ENCODE measurements around the gene HDGFL2.

The HDGFL2 gene

DNA sequence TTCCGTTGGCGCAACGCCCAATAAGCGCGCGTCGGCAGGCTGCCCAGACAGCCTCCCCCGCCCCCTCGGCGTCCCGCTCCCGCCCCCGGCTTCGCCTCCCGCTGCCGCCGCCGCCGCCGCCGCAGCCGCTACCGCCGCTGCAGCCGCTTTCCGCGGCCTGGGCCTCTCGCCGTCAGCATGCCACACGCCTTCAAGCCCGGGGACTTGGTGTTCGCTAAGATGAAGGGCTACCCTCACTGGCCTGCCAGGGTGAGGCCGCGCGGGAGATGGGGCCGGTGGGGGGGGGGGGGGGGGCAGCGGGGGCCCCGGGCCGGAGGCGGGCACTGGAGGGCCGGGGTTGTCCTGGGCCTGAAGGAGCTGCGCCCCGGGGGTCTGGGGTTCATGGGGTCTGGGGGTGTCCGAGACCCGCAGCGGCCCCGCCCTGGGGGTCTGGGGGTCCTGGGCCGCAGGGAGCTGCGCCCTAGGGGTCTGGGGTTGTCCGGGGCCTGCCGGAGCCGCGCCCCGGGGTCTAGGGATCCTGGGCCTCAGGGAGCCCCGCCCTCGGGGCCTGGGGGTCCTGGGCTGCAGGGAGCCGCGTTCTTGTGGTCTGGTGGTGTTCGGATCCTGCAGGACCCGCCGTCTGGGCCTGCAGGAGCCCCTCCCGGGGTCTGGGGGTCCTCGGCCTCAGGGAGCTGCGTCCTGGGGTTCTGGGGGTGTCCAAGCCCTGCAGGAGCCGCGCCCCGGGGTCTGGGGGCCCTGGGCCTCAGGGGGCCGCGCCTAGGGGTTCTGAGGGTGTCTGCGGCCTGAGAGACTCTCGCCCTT is at the start of gene HDGFL2:
TSS of gene HDGFL2 (plus strand) at position 124 of the 801 bp plus-strand sequence. CDS start at position 178, 54 bp downstream.
- in situ Hi-C loops (cut with HindIII; ENCODE audit: low sequenced_read_pairs) = no loop called here

DNA sequence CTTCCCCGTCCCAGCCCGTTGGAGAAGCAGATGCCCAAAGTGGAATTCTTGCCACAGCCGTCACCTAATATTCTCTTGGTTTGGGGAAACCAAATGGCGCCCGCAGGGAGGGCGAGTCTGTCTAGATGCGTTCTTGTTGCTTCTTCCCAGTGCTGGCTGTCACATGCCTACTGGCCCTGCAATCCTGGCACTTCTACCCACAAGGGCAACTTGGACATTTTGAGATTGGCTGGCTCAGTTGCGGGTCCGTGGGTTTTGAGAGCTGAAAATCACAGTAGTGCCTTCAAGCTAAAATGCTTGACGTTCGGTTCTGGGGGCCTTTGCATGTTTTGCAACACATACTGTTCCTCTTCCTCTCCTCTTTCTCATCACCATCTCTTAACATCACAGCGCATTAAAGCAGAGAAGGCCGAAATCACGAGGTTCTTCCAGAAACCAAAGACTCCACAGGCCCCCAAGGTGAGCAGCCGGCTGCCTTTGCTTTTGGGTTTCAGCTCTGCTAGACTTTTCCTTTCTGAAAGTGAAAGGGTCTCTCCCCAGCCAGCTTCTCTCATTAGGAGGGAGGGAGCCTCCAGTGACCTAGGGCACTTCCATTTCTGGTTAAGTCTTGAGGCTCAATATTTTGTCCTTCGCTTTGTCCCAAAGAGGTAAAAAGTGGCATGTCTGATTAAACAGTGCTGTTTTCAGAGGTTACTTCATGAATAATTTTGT is 48.5 kb upstream of the HDGFL2 start:
- in situ Hi-C loops (cut with HindIII; ENCODE audit: low sequenced_read_pairs) = no loop called here

DNA sequence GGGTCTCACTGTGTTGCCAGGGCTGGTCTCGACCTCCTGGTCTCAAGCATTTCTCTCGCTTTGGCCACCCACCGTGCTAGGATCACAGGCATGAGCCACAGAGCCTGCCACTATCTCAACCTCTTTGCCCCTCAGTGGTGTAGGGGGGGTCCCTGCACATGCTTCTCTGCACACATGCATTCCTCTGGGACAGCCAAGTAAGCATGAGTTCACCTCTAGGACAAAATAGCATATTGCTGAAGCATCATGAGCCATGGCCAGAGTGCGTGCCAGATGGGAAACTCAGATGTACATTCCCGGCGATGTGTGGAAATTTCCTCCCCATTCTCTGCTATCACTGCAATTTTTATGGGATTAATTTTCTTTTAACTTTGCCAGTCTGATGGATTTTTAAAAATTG is 46.6 kb upstream of the HDGFL2 start:
- in situ Hi-C loops (cut with HindIII; ENCODE audit: low sequenced_read_pairs) = no loop called here

DNA sequence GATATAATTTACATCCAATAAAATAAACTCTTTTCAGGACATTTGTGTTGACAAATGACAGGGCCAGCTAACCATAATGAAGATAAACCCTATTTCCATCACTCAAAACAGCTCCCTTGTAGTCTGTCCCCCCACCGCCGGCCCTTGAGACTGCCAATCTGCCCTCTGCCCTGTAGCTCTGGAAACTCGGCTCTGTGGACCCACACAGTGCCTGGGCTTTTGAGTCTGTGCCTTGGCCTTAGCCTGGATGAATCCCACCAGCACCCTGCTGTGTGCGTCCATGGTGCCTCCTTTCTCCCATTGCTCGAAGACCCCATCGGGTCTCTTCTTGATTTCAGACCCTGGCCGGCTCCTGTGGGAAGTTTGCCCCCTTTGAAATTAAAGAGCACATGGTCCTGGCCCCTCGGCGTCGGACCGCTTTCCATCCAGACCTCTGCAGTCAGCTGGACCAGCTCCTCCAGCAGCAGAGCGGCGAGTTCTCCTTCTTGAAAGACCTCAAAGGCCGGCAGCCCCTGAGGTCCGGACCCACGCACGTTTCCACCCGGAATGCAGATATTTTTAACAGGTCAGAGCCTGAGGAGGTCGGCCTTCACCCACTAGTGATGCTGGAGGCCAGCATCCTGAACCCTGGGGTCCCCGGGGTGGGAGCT is 43.6 kb upstream of the HDGFL2 start:
- in situ Hi-C loops (cut with HindIII; ENCODE audit: low sequenced_read_pairs) = no loop called here

DNA sequence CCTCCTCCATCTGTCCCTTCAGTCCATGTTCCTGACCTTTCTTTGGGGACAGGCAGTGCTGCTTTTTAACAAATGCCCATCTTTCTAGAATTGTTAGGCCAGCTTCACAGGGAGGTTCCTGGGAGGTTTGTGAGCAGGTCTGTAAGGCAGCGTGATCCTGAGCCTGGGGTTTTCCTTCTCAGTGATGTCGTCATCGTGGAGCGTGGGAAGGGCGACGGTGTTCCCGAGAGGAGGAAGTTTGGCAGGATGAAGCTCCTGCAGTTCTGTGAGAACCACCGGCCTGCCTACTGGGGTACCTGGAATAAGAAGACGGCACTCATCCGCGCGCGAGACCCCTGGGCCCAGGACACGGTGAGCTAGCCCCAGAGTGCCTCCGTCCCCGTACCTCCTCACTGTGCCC is 42.8 kb upstream of the HDGFL2 start:
- in situ Hi-C loops (cut with HindIII; ENCODE audit: low sequenced_read_pairs) = no loop called here

DNA sequence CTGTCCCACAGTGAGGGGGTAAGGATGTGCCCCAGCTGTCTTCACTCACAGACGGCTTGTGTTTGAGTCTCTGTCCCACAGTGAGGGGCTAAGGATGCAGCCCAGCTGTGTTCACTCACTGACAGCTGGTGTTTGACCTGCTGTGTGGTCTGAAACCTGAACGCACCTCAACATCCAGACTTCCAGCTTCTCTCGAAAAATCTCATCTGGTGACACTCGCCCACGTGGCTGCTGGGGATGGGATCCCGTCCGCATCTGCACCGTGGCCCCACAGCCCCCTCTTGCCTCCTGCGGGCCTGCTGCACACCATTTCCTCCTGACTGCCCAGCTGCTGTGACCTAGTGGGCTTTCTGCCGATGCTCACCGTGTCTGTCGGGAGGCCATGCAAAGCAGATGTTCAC is 42.3 kb upstream of the HDGFL2 start:
- in situ Hi-C loops (cut with HindIII; ENCODE audit: low sequenced_read_pairs) = no loop called here

DNA sequence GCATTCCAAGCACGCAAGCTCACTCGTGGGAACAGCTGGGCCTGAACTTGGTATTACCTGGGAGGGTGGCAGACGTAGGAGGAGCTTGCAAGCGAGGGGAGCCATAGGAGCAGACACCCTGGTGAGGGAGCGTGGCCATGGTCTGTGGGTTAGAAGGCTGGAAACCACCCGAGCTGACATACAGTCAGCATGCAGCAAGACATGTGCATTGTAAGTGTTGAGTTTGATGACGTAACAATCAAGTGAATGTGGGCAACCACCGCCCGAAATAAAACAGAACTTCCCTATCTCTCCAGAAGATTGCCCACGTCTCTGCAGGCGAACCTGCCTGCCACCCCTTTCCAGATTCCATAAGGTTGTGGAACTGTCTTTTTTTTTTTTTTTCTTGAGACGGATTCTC is 41.3 kb upstream of the HDGFL2 start:
- in situ Hi-C loops (cut with HindIII; ENCODE audit: low sequenced_read_pairs) = no loop called here

DNA sequence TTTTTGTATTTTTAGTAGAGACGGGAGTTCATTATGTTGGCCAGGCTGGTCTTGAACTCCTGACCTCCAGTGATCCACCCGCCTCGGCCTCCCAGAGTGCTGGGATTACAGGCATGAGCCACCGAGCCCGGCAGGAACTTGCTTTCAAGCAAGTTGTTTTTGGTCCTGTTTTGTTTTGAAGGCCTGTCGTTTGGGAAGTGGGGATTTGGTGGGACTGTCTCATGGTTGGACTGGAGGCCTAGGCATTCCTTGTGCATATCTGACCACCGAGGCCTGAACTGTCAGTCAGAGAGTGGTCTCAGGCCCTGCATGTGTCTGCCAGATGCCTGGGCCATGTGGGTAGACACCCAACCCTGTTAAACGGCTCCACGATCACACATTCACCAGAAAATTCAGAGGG is 40.8 kb upstream of the HDGFL2 start:
- in situ Hi-C loops (cut with HindIII; ENCODE audit: low sequenced_read_pairs) = no loop called here

DNA sequence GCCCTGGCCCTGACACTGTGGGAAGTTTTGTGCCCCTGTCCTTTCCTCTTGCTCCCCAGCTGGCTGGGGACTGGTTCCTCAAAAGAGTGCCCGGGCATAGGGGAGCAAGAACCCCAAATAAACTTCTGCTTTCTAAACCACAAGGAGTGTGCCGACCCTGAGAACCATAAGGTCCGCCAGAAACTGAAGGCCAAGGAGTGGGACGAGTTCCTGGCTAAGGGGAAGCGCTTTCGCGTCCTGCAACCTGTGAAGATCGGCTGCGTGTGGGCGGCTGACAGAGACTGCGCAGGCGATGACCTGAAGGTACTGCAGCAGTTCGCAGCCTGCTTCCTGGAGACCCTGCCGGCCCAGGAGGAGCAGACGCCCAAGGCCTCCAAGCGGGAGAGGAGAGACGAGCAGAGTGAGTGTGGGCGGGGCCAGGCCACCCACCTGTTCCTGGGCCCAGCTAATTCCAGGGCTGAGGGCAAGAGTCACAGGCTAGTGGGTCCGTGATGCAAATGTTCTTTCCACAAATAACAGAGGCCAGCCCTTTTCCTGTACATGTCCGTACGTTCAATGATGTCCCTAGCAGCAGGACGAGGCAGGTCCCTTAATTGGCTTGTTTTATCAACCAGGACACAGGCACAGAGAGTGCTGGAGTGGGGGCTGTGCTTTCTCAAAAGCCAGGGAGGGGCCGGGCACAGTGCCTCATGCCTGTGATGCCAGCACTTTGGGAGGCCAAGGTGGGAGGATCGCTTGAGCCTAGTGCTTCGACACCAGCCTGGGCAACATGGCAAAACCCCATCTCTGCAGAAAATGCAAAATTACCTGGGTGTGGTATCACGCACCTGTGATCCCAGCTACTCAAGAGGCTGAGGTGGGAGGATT is 40.1 kb upstream of the HDGFL2 start:
- in situ Hi-C loops (cut with HindIII; ENCODE audit: low sequenced_read_pairs) = no loop called here

DNA sequence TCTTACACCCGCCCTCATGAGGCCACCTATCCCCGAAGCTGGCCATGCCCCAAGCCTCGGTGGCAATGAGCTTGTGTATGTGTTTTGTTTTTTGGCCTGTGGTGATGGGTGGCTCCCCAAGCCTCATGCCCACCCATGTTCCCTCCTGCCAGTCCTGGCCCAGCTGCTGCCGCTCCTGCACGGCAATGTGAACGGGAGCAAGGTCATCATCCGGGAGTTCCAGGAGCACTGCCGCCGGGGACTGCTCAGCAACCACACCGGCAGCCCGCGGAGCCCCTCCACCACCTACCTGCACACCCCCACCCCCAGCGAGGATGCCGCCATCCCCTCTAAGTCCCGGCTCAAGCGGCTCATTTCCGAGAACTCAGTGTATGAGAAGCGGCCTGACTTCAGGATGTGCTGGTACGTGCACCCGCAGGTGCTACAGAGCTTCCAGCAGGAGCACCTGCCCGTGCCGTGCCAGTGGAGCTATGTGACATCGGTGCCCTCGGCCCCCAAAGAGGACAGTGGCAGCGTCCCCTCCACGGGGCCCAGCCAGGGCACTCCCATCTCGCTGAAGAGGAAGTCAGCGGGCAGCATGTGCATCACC is 39.1 kb upstream of the HDGFL2 start:
- in situ Hi-C loops (cut with HindIII; ENCODE audit: low sequenced_read_pairs) = no loop called here

DNA sequence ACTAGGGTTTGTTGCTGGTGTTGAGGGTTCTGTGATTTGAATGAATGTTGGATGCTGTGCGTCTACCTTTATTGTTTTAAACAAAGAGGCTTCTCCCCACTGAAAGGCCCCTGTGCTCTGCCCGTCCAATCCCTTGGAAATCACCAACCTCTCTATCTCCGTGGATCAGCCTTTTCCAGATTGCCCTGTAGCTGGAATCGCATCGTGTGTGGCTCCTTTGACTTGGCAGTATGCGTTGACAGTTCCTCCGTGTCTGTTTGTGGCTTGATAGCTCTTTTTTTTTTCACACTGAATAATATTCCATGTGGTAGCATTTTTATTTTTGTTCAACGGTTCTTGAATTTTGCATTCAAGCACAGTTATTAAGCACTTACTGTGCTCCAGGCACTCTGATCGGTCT is 37.7 kb upstream of the HDGFL2 start:
- in situ Hi-C loops (cut with HindIII; ENCODE audit: low sequenced_read_pairs) = no loop called here

DNA sequence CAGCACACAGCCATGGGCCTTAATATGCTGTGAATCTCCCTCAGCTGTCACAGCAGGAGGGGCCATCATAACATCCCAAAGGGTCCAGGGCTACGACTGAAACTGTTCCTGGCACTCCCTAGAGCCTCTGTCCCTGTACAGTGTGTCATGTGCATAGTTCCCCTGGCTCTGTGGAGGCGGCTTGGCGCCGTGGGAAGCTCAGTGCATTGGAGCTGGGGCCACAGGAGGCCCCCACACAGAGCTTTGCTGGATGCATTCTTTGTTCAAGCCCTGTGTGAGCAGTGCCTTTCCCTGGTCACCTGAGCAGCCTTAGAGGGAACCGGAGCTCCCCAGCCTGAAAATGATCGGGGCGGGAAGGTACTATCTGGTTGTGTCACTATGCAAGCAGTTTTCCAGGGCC is 35.9 kb upstream of the HDGFL2 start:
- in situ Hi-C loops (cut with HindIII; ENCODE audit: low sequenced_read_pairs) = no loop called here

DNA sequence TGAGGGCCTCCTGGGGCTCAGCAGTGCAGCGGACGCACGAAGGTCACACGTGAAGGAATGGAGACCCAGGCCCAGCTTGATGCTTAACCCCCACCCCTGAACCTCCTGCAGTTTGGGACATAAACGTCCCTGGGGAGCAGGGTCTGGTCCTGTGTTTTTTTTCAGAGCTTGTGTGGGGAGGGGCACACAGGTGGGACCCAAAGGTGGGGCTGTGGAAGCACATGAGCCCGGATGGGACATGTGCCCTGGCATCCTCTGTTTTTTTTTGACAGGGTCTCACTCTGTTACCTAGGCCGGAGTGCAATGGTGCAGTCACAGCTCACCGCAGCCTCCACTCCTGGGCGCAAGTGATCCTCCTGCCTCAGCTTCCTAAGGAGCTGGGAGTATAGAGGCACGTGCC is 35.0 kb upstream of the HDGFL2 start:
- in situ Hi-C loops (cut with HindIII; ENCODE audit: low sequenced_read_pairs) = no loop called here

DNA sequence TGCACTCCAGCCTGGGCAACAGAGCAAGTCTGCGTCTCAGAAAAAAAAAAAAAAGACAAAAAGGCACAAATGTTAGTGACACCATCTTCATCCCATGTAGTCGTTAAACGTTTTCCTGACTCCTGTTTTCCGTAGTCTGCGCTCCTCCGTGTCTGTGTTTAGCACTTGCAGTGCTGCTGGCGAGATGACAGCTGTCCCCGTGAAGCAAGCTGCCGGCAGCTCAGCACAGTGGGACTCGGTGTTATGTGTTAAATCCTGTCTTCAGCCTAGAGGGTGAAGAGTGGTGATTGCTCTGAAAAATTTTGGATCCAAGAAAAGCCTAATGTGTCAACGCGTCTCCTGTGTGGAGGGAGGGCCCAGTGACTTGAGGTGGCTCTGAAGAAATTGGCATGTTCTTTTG is 32.9 kb upstream of the HDGFL2 start:
- in situ Hi-C loops (cut with HindIII; ENCODE audit: low sequenced_read_pairs) = no loop called here

DNA sequence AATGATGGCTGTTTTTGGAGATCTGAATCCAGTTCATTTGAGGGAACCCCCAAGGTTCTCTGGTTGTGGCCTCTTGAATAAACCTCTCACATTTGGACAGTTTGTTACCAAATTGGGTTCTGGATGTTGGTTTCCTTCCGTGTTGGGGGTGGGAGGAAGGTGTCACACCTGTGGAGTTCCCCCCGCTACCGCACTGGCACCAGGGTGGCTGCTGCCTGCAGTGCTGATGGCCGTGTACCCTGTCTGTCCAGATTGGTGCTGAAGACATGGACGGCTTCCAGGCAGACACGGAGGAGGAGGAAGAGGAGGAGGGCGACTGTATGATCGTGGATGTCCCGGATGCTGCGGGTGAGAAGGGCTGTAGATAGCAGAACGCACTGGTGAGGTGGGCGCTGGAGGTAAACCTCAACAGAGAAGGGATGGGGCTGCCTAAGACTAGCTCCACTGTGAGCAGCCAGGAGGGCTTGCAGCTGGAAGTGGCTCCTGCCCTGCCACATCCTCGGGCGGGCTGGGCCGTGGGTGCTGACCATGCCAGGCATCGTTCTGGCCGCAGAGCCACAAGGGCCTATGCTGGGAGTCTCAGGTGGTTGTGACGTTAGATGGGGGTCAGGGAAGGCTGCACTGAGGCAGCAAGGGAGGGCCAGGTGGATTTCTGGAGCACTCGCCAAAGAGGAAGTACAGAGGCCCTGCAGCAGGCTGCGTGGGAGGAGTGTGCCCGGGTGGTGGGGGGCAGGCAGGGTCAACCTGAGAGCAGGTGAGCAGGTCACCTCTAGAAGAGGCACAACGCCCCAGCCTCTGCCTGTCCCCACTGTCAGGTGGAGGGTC is 29.9 kb upstream of the HDGFL2 start:
- in situ Hi-C loops (cut with HindIII; ENCODE audit: low sequenced_read_pairs) = no loop called here

DNA sequence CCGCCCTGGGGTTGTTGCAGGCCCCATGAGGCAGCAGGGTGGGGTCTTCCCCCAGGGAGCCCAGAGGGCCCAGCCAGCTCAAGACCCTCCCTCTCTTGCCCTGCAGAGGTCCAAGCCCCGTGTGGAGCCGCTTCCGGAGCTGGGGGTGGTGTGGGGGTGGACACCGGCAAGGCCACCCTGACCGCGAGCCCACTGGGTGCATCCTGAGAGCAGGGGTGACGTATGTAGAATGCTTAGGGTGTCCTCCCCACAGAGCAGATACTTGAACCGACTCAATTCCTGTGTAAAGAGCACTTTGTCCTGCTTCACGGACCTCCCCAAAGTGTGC is 29.3 kb upstream of the HDGFL2 start:
- in situ Hi-C loops (cut with HindIII; ENCODE audit: low sequenced_read_pairs) = no loop called here

DNA sequence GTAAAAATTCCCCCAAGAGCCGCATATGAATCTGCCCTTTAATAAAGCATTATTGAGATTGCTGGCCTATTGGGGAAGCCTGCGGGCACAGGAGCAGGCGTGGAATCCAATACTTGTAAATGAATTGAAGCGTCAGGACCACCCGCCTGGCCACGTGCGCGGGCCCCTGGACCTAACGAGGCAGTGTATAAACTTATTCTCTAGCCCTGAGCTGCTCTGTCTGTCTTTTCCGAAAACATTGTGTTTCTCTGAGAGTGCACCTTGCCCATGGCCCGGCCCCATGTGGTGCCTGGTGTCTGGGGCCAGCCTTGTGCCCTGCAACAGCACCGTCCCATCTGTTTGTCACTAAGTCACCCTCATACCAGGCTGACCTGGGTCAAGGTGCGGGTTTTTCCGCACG is 28.9 kb upstream of the HDGFL2 start:
- in situ Hi-C loops (cut with HindIII; ENCODE audit: low sequenced_read_pairs) = no loop called here

DNA sequence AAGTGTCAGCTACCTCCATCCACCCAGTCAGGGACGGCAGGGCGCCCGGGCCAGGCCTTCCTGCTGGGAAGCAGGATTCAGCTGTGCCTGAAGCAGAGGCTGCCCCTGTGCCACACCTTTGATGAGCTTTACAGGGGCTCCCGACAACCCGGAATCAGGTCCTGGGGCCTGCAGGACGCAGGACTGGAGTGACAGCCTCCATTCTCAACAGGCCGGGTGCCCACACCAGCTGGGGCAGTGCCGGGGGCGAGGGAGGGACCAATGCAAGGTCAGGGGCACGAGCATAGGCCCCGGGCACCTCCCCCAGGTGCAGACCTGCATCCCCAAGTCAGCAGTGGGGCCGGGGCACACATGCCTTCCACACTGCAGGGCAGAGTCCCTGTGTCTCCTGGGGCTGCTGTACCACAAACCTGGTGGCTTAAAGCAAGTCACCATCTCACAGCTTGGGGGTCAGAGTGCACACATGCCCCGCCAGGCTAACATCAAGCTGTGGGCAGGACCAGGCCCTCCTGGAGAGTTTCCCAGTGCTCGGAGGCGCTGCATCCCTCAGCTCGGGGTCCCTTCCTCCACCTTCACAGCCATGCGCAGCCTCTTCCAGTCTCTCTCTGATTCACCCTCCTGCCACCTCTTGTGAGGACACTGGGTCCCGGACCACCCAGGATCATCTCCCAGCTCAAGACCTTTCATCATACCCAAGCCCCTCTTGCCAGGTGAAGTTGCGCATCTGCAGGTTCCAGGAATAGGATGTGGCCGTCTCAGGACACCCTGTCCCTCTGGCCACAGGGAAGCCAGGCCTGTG is 27.9 kb upstream of the HDGFL2 start:
- in situ Hi-C loops (cut with HindIII; ENCODE audit: low sequenced_read_pairs) = no loop called here
